ENCODE measurements around the gene CYP26B1.

DNA sequence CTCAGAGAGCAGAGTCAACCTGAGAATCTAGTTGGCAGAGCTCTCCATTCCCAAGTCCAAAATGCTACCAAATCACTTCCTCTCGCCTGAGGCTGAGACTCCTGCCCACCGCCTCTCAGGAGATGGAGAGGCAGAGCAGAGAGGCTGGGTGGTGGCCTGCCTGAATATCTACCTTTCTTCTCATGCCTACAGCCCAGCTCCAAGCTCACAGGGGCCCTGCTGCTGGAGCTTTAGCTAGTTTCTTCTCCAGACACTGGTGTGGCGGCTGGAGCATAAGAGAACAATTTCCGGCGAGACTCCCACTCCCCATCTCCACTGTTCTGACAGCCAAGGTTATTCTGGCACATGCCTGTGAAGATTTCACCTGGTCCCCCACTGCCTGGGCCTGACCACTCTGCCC lies 8.1 kb upstream of the CYP26B1 start:
- TF ChIP-seq FOS (IDR thresholded peaks at IDR 0.05; ENCODE audit: borderline replicate concordance, insufficient read depth, low read length) (no peak), POLR2AphosphoS5 (IDR thresholded peaks at IDR 0.05; ENCODE audit: insufficient read depth, low read depth, low read length) (no peak), POLR2A (IDR thresholded peaks at IDR 0.05; ENCODE audit: low read depth, low read length) (no peak), GATA2 (IDR thresholded peaks at IDR 0.05; ENCODE audit: insufficient read depth, insufficient read length, low read depth, low read length) (no peak), MAX (IDR thresholded peaks at IDR 0.05; ENCODE audit: insufficient read depth, insufficient read length) (no peak), CTCF (IDR thresholded peaks at IDR 0.05; ENCODE audit: extremely low read depth in 1 of 2, insufficient read depth in 1 of 2, low read depth in 1 of 2, low read length in 2 of 2) (no peak), MYC (IDR thresholded peaks at IDR 0.05; ENCODE audit: low read depth, low read length) (no peak)
